GM19240 (cell line): Measurements from ENCODE around the gene MZT2B.
A peak's percentile ranks its signal among the peaks of the same experiment; 100 is the strongest.
"Not testable (repeated sequence)": the region's sequence is repeated elsewhere in the genome, so short reads cannot be mapped to it uniquely, and the experiment has no call there.

Source experiments
- DNase-seq: peaks from one replicate; pipeline ENCODE4 v3.0.0; 2011; ENCODE audit warnings: low spot score; ENCODE audit not compliant: insufficient read length

The MZT2B gene

GRCh38 chr2:130180404-130181324 is 1.4 kb upstream of the MZT2B start:
- not testable (repeated sequence) for DNase-seq

GRCh38 chr2:130181325-130181879 is 660 bp upstream of the MZT2B start, which contains the start of gene SMPD4:
SMPD4 (minus strand) TSS chr2:130181602; CDS start chr2:130176592, 5,010 bp downstream.
- DNase-seq: peak; percentile 62

- DNase-seq: not testable (repeated sequence)
Measured at GRCh38 chr2:130182826-130183511, 907 bp downstream of the MZT2B start.

- DNase-seq: no peak
Measured at GRCh38 chr2:130183512-130184373, 1.7 kb downstream of the MZT2B start.

GRCh38 chr2:130185436-130185835 is 3.4 kb downstream of the MZT2B start:
- no peak for DNase-seq

- no peak for DNase-seq
Measured at GRCh38 chr2:130185896-130186295, 3.8 kb downstream of the MZT2B start.

GRCh38 chr2:130186391-130186790 is 4.3 kb downstream of the MZT2B start:
- DNase-seq: no peak

GRCh38 chr2:130187268-130187667 is 5.2 kb downstream of the MZT2B start:
- DNase-seq: no peak

- DNase-seq: not testable (repeated sequence)
Measured at GRCh38 chr2:130187859-130188792, 6.1 kb downstream of the MZT2B start.

GRCh38 chr2:130188958-130189357 is 6.9 kb downstream of the MZT2B start:
- DNase-seq: not testable (repeated sequence)

- DNase-seq: no peak
Measured at GRCh38 chr2:130190237-130190636, 8.2 kb downstream of the MZT2B start.

- DNase-seq: not testable (repeated sequence)
Measured at GRCh38 chr2:130191319-130191718, 9.3 kb downstream of the MZT2B start.

GRCh38 chr2:130192451-130192850 is 10.4 kb downstream of the MZT2B start:
- not testable (repeated sequence) for DNase-seq

- not testable (repeated sequence) for DNase-seq
Measured at GRCh38 chr2:130193824-130194223, 11.8 kb downstream of the MZT2B start.

GRCh38 chr2:130195089-130195635 is 13.1 kb downstream of the MZT2B start:
- not testable (repeated sequence) for DNase-seq

- not testable (repeated sequence) for DNase-seq
Measured at GRCh38 chr2:130196052-130196451, 14.0 kb downstream of the MZT2B start.

GRCh38 chr2:130198343-130198742 is 16.3 kb downstream of the MZT2B start, which contains the start of gene TUBA3E:
TUBA3E (minus strand) TSS chr2:130198439; CDS start chr2:130198360, 79 bp downstream.
- no peak for DNase-seq

- DNase-seq: not testable (repeated sequence)
Measured at GRCh38 chr2:130202518-130202917, 20.5 kb downstream of the MZT2B start.

GRCh38 chr2:130203150-130203549 is 21.1 kb downstream of the MZT2B start:
- DNase-seq: not testable (repeated sequence)
